GM19397 (cell line): ENCODE results near the gene CD226.

Experiments used
- ATAC-seq: cut with Tn5 transposase; IDR thresholded peaks from one replicate; pipeline ENCODE4 v1.9.1; 2021; ENCODE audit warnings: mild to moderate bottlenecking, moderate library complexity; ENCODE audit not compliant: unreplicated experiment

The CD226 gene

GRCh38 chr18:69820538-69820937 is 127.1 kb downstream of the CD226 start:
- no peak for ATAC-seq

GRCh38 chr18:69819460-69819859 is 128.2 kb downstream of the CD226 start:
- ATAC-seq = no peak

GRCh38 chr18:69817335-69817940 is 130.2 kb downstream of the CD226 start:
- no peak for ATAC-seq

GRCh38 chr18:69814861-69815385 is 132.8 kb downstream of the CD226 start:
- no peak for ATAC-seq

- no peak for ATAC-seq
Observed at GRCh38 chr18:69813559-69813958, 134.1 kb downstream of the CD226 start.

GRCh38 chr18:69808399-69808798 is 139.3 kb downstream of the CD226 start:
- ATAC-seq = no peak

GRCh38 chr18:69804776-69805501 is 142.7 kb downstream of the CD226 start:
- ATAC-seq = no peak
